ENCODE results near the gene RALGPS2.
A peak's percentile ranks its signal among the peaks of the same experiment; 100 is the strongest.

RALGPS2 gene, protein sequence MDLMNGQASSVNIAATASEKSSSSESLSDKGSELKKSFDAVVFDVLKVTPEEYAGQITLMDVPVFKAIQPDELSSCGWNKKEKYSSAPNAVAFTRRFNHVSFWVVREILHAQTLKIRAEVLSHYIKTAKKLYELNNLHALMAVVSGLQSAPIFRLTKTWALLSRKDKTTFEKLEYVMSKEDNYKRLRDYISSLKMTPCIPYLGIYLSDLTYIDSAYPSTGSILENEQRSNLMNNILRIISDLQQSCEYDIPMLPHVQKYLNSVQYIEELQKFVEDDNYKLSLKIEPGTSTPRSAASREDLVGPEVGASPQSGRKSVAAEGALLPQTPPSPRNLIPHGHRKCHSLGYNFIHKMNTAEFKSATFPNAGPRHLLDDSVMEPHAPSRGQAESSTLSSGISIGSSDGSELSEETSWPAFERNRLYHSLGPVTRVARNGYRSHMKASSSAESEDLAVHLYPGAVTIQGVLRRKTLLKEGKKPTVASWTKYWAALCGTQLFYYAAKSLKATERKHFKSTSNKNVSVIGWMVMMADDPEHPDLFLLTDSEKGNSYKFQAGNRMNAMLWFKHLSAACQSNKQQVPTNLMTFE

DNA sequence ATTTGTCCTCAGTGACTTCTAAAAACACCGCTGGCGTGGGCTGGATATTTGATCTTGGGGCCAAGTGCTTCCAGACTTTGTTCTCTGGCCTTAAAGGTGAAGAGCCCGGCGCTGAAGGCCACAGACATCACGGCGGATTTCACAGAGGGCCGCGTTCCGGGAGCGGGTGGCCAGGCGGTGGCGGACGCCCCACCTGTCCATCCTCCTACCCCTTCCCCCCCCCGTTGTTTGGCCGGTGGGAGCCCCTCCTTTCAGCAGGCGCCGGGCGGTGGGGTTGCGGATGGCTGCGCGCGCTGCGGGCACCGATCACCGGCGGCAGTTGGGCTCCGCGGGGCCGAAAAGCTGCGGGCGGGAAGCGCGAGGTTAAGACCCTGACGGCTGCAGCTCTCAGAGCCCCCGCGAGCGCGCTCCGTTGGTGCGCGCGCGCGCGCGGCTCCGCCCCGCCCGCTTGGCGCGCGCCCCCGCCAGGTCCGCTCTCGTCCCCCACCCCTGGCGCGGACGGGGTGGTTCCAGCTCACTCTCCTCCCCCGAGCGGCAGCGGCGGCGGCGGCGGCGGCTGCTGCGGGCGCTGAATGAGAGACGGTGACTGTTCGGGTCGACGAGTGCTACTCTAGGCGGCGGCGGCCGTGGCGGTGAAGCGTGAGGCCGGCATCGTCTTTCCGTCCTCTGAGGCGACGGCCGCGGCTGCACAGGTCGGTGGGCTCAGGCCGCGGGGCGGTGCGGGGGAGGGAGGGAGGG, at the start of gene RALGPS2:
RALGPS2 (plus strand) TSS at position 517 of the 738 bp plus-strand sequence. CDS start 51,521 bp downstream, outside the sequence.
- DNase-seq (ENCODE audit: low spot score): peak; percentile 49

DNA sequence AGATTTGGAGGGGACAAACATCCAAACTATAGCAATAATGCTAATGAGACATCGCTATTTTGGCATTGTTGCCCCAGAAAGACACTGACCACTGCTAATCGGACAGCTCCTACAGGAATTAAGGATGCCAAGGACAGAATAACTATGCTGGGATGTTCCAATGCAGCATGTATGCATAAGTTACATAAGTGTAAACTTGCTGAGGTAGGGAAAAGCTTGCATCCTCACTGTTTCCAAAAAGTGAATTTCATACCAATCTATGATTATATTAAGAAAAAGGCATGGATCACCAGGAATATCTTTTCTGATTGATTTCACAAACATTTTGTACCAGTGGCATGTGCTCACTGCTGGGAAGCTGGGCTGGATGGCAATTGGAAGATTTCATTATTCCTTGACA, 45.8 kb upstream of the RALGPS2 start:
- no peak for DNase-seq (ENCODE audit: low spot score)

DNA sequence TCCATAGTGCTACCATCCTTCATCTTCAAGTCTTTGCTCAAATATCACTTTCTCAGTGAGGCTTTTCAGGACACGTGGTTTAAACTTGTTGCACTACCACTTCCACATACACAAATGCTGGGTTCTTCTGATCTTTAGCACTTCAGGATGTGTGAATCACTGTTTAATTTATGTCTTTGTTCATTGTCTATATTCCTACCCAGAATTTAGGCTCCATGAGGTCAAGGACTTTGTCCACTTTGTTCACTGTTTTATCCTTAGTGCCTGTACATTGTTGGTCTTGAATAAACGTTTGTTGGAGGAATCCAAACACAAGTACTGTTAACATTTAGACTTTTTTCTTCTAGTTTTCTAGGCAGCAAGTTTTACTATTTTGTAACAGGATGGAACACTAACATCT, 42.6 kb upstream of the RALGPS2 start:
- no peak for DNase-seq (ENCODE audit: low spot score)

DNA sequence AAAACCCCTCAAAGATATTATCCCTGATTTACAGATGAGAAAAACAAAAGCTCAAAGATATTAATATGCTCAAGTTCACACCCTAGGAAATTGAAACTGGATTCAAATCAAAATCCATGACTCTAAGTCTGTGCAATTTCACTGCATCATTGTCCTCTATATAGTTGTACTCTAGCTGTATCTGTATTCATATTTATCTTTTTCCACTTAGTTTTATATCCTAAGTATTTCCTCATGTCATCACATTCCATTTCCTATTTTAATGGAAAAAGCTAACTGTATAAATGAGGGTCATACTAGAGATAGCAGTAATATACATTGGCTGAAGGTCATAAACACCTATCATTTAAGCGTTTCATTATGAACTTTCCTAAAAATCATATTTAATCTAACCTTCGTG, 42.2 kb upstream of the RALGPS2 start:
- no peak for DNase-seq (ENCODE audit: low spot score)

DNA sequence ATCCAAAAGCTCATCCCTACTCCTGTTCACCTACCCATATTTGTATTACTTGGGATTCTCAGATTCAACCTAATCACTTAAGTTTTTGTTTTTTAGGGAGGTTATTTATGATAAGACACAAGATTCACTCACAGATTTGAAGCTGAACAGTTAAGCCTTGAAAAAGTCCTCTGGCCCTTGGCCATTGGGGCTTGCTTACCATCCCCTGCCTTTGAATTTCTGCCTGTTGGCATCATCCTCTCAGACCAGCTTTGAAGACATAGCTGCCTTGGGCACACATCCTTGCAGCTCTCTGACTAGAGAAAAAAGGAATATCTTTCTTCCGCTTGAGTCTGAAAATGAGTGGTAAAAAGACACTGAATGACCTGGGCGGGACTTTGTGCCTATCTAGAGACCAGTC, 41.8 kb upstream of the RALGPS2 start:
- DNase-seq (ENCODE audit: low spot score): no peak

DNA sequence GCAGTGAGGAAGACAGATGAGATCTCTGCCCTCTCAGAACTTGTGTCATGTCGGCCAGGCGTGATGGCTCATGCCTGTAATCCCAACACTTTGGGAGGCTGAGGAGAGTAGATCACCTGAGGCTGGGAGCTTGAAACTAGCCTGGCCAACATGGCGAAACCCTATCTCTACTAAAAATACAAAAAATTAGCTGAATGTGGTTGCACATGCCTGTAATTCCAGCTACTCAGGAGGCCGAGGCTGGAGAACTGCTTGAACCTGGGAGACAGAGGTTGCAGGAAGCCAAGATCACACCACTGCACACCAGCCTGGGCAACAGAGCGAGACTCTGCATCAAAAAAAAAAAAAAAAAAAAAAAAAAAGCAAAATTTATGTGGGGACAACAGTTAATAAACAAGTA, 40.9 kb upstream of the RALGPS2 start:
- no peak for DNase-seq (ENCODE audit: low spot score)

DNA sequence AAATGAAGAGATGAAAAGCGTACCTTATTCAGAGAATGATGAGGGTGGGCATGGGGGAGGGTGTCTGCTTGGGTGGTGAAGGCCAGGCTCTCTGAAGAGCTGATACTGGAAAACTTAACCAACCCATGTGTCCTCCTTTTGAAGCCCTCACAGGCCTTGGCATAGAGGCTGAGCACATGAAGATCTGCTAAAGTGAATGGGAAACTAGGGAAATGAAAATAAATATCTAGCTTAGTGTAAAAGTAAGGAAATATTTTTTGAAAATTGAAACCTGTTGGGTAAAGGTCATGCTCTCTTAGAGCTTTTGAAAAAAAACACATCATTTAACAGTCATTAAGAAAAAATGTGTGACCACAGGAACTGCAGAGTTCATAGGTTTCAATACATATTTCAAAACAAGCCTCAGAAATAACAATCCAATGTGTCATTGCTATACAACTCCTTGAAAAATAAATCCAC, 40.5 kb upstream of the RALGPS2 start:
- DNase-seq (ENCODE audit: low spot score): no peak

DNA sequence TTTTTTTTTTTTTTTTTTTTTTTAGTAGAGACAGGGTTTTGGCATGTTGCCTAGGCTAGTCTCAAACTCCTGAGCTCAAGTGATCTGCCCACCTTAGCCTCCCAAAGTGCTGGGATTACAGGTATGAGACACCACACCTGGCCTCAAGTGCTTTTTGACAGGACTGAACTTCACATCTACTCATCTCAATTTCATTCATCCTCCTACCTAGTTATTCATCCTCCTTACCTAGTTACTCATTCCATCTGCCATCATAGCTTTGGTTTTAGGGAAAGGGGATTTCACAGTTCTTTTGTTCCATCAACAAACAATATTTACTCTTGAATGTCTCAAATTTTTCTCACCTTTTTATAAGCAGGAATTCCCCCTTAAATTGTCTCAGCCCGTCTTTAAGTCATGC, 38.6 kb upstream of the RALGPS2 start:
- DNase-seq (ENCODE audit: low spot score): no peak

DNA sequence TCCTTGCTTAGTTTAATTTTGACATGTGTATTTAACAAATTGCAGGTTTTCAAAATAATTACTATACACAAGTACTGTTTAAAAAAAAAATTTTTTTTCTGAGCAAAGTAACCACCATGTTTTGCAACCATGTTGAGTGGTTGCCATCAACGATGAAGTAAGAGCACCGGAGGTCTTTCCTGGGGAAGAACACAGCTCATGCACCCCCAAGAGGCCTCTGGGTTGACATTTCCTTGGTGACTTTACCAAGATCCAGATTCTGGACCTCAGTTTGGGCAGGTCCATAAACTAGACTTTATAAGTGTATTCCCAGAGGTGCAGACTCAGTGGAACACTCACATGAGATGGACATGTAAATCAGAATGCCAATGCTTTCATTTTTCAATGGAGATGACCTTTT, 36.8 kb upstream of the RALGPS2 start:
- no peak for DNase-seq (ENCODE audit: low spot score)

DNA sequence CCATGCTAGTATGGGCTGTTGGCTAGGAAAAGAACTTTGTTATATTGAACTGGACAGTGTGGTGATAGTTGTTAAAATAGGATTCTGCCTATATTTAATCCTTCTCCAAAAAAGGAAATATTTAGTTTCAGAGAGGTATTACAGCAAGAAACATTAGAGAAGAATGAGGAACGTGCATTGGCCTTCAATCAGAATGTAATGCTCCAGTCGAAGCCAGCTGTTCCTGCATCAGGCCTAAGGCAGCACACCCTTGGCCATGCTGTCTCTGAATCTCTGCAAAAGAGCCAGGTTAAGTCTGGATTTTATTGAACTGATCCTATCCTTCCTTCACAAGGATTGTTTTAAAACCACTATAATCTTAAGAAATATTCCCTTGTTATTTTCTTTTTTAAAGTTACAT, 35.3 kb upstream of the RALGPS2 start:
- no peak for DNase-seq (ENCODE audit: low spot score)

DNA sequence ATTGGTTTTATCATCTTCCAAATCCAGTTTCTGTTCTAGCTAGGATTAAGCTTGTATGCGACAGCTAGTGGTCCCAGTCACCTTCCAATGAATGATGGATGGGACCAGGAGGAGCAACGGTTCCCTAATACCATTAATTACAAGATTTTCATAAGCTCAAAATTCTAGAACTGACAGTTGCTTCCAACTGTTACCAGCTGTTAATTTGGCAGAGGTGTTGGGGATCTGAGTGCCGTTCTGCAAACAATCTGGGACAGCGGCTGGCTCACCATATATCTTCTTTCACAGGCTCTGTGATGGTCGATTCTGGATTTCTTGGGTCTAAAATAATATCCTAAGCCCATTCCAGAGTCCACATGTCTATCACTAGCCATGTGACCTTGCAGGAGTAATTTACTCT, 34.5 kb upstream of the RALGPS2 start:
- DNase-seq (ENCODE audit: low spot score): no peak

DNA sequence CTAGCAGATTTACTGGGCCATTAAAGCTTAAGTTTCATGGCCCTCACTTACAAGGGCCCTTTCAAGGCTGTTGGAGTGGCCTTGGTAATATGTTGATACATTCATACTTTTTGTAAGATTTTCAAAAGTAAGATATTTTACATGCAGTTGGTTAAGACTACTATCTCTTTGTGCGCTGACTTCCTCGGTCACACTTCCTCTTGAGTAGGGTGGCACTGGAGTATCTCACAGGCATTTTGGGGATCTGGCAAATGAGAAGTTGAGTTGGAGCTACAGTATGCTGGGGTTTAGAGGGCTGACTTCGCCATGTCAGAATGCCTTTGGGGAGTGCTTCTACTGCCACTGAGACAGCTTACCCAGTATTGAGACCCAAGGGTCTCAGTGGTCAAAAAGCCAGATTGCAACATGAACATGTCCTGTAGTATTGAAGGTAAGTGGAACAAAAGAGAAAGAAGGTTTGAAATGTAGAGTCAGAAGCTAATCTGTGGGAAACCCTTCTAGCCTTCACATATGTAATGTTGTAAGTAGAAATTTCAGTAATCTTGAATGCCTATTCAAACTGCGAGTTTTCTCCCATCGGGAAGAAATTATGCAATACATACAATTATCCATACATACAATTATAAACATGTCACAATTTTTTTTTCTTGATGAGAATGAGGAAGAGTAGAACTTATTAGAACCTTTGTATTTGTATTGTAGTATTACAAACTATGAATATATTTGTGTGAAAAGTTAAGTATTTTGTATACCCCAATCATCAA, 32.3 kb upstream of the RALGPS2 start:
- no peak for DNase-seq (ENCODE audit: low spot score)

DNA sequence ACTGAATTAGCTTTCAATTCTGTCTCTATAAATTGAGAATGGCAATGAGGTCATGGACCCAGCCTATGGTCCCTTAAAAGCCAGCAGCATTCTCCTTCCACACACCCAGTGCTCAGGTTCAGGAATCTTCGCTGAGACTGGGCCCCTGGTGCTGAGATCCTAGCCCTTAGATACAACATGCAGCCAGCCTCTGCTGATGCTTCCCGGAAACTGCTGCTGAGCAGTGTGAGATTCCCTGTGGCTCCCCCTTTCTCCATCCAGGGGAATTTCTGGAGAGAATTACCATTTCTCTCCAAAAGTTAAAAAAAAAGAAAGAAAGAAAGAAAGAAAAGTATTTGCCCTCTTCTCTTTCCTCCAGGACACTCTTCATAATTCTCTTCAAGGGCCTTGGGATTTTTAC, 31.7 kb upstream of the RALGPS2 start:
- DNase-seq (ENCODE audit: low spot score): no peak

DNA sequence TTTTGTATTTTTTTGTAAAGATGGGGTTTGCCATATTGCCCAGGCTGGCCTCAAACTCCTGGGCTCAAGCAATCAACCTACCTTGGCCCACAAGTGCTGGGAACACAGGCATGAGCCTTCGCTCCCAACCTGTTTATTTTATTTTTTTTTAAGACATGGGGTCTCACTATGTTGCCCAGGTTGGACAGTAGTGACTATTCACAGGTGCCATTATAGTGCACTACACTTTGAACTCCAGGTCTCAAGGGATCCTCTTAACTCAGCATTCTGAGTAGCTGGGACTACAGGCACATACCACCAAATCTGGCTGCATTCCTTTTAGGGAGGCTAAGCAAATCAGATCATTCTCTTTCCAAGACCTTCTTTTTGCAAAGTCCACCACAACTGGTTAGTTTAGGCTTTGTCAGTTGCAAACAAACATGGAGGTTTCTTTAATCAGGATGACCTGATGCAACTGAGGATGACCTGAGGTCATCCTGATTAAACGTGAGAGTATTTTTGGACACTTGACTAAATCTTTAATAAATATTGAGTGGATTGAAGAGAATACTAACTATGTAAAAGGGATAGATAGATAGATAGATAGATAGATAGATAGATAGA, 30.0 kb upstream of the RALGPS2 start:
- DNase-seq (ENCODE audit: low spot score): no peak

DNA sequence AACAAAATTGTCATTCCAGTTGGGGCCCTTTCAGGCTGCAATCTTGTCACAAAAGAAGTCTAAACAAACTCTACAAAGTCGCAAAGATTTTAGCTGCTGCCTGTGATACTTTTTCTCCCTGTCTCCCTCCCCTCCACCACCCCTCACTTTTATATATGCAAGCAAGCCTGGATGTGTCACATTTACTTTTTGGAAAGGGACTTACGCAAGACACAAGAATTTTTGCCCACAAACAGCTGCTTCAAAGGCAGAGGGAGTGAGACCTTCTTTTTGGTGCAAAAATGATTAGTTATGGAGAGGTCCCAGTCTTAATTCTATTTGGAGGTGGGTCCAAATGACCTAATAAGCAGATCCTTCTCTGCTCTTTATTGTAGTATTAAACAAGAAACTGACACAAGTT, 22.9 kb upstream of the RALGPS2 start:
- DNase-seq (ENCODE audit: low spot score): no peak

DNA sequence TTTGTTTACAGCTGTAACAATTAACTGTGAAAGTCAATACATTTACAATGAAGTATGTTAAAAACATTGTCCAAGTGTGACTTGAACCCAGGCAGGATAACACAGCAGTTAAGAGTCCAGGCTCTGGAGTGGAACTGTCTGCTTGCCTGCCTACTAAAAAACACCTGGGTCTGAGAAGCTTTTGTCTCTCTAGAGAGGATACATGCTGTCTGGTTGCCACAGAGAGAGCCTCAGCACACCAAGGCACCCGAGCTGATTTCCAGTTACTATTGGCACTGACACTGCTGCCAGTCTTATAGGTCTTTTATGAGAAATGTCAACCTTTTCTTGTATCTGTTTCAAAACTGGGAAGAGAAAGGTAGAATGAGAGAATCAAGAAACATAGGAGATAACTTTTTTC, 20.2 kb upstream of the RALGPS2 start:
- no peak for DNase-seq (ENCODE audit: low spot score)

DNA sequence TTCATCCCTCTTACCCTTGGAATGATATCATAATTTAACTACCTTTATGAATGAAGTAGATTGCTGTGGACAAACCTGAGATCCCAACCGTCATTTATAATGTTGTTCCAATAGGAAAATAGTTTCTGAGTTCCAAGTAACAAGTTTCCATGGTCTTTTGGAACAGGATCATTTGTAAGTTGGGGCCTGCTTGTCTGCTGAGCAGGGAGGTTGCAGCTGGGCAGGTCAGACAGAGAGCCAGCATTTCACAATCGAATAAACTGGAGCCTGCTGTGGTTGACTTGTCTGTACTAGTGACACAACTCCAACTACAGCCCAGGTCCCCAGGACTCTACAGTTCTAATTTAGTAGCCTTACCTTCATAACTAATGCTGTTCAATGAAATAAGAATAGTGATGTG, 18.6 kb upstream of the RALGPS2 start:
- DNase-seq (ENCODE audit: low spot score): no peak

DNA sequence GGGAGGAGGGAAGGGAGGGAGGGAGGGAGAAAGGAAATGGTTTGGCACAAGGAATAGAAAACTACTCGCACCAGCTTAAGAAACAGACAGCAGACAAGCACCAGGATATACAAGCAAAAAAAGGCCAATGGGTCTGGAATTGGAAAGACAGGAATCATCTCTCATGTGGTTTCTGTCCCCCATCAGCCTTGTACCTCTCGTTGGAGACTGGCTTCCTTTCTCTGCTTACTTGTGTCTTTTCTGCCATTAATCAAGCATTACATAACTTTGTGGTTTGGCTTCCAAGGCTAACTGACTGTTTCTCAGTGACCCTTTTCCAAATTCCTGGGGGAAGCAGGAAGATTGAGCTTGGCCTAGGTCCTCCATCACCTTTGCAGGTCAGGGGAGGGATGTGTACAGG, 11.8 kb upstream of the RALGPS2 start:
- no peak for DNase-seq (ENCODE audit: low spot score)

DNA sequence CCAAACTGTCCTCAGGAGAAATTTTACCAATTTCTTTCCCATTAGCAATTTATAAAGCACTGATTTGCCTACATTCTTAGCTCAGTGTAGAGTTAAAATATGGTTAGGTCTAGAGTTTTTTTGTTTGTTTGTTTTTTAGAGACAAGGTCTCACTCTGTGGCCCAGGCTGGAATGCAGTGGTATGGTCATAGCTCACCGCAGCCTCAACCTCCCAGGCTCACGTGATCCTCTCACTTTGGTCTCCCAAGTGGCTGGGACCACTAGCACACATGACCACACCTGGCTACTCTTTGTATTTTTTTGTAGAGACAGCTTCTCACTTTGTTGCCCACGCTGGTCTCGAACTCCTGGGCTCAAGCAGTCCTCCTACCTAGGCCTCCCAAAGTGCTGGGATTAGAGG, 10.6 kb upstream of the RALGPS2 start:
- DNase-seq (ENCODE audit: low spot score): no peak

DNA sequence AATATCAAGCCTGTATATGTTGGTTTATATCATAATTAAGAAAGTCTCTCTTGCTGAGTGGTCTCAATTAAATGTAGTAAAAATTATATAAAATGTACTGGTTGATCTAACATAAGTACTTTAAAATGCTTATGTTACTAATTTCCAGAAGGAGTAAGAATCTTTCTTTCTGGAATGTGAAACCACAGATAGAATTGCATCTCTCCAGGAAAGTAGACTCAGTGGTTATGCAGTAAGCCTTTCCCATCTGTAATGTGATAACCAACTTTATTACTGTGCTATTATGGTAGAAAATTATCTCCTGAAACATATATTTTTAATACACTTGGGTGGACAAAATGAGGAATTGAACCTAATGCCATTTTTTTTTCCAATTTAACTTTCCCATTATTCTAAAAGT, 8.9 kb upstream of the RALGPS2 start:
- no peak for DNase-seq (ENCODE audit: low spot score)

DNA sequence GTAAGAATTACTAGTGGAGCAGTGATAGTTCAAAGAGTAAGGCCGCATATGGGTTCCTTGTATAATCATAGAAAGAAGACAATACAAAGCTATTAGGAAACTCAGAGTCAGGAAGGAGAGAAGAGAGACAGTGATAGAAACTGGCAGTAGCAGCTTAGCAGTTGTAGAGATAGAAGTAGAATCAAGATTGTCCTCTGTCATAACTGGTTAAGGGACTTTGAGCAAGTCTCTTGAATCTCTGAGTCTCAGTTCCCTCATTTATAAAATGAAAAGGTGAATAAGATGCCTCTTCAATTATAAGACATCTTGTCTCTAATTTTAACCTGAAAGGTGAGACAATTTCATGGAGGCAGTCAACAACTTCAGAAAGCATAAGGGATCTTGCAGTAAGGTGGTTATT, 6.5 kb upstream of the RALGPS2 start:
- DNase-seq (ENCODE audit: low spot score): no peak

DNA sequence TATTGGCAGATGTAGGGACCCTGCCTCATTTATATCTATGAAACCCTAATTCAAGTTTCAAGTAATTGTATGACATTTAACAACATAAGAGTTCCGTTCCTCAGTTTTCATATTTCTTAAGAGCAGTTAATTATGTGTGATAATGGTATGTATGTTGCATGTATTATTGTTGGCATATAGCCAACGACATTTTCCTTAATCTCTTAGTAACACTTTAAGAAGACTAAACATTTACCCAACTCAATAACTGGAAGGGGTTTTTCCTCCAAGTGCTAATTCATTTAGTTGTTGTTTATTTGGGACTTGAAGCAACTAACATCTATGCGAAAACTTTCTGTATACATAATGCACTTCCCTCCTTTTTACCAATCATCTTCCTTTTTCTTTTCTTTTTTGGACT, 1.5 kb upstream of the RALGPS2 start:
- no peak for DNase-seq (ENCODE audit: low spot score)

Measured in CD4-positive, alpha-beta T cell treated with Interleukin-15 for 4 hours (primary cell).